NCI-H526 (cell line): Measurements from ENCODE around the gene C10orf71.

Experiments used
- DNase-seq, 2 experiments: peaks; one replicate each; lab custom pipeline; 2025; lab: John Stamatoyannopoulos, UW

C10orf71 gene

DNA sequence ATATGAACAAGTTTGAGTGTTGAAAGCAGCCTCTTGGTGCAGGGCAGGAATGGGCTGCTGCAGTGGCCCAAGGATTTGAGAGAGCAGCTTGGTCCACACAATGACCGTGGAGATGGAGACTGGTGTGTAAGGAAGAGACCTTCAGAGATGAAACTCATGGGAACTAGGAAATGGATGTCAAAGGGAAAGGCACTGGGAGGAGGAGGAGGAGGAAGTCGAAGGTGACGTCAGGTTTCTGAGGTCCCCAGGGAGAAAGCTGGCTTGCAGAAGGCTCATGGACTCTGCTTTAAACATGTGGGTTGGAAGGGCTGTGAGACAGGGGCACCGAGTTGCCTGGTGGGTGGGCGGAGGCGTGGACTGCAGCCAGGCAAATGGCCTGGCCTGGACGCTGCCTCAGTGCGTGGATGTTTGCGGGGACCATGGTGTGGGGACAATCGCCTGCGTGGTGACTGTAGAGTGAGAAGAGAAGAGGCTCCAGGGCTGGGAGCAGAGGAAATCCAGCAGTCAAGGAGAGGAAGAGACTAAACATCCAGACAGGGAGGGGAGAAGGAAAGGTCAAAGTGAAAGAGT is 14.6 kb downstream of the C10orf71 start:
- DNase-seq, result no peak

DNA sequence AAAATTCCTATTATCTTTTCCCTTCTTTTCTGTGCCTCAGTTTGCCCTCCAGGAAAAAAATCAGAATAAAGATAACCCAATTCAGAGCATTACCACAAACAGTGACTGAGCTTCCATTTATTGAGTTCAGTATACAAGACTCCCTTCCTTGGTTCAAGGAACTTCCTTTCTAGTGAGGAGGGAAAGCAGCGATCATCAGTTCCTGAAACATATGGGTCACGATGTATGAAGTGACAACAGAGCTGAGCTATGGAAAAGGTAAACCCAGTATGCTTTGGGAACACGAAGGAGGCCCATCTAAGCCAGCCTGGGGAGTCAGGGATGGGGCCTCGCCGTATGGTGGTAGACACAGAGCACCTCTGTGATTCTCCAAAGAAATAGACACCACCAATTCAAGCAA is 15.8 kb downstream of the C10orf71 start:
- DNase-seq, result no peak

DNA sequence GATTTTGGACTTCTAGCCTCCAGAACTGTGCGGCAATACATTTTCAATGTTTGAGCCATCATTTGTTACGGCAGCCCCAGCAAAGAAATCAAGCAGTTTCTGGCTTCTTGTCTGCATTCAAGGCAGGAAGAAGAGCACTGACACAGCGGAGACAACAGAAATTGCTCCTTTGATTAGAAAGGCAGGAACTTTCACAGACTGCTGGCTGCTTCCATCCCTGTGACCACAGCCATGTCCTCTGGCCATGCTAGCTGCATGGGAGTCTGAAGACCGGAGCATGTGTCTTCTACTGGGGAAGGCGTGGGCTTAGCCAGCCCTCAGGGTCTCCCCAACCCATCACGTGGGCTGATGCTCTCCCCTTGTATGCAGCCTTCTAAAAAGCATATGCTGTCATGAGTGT is 19.1 kb downstream of the C10orf71 start:
- no peak for DNase-seq

DNA sequence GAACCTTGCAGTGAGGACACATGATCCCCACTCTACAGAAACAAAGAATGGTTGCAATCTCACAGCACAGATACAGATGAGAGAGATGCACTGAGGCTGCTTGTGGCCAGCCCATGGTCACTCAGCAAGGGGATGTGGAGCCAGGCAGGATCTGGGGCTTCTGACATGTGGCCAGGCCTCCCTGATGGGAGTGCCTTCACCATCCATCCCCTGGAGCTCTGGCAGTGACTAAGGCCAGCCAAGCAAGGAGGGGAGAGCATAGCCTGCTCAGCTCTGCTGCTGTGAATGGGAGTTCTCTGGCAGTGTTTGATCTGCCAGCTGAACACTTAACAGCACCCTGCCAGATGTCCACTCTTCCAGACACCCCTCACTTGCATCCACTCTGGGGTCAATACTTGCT is 19.8 kb downstream of the C10orf71 start:
- no peak for DNase-seq

DNA sequence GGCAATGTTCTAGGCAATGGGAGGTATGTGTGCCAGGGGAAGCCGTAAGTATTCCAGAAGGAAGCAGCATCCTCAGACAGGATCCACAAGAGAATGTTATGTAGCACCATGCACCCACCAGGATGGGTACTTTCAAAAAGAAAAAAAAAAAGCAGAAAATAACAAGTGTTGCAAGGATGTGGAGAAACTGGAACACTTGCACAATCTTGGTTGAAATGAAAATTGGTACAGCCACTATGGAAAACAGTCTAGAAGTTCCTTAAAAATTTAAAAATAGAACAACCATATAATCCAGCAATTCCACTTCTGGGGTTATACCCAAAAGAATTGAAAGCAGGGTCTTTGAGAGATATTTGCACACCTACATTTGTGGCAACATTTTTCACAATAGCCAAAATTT is 20.2 kb downstream of the C10orf71 start:
- no peak for DNase-seq

DNA sequence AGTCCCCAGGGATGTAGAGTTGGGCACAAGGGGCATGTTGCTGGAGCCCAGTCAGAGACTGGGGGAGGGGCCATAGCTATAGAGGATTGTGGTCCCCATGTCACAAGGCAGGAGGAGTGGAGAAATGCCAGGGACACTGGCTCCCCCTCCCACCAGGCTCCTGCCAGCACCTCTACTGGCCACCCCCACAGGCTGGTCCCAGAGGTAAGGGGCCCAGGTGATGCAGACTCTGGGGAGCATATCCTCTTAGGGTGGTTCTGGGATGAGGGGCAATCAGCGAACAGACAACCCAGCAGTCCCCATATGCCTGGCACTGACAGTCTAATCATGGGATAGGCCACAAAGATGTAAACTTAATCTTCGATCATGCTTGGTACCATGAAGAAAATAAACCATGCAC is 21.2 kb downstream of the C10orf71 start:
- no peak for DNase-seq

DNA sequence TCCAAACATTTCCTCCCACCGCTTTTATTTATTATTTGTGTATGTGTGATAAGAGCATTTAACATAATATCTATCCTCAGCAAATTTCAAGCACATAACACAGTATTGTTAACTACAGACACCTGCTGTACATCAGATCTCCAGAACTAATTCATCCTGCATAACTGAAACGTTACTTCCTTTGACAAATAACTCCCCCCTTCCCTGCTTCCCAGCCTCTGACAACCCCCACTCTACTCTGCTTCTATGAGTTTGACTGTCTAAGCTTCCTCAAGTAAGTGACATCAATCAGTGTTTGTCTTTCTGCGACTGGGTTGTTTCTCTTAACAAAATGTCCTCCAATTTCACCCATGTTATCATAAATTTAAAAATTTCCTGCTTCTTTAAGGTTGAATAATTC is 22.1 kb downstream of the C10orf71 start:
- no peak for DNase-seq

DNA sequence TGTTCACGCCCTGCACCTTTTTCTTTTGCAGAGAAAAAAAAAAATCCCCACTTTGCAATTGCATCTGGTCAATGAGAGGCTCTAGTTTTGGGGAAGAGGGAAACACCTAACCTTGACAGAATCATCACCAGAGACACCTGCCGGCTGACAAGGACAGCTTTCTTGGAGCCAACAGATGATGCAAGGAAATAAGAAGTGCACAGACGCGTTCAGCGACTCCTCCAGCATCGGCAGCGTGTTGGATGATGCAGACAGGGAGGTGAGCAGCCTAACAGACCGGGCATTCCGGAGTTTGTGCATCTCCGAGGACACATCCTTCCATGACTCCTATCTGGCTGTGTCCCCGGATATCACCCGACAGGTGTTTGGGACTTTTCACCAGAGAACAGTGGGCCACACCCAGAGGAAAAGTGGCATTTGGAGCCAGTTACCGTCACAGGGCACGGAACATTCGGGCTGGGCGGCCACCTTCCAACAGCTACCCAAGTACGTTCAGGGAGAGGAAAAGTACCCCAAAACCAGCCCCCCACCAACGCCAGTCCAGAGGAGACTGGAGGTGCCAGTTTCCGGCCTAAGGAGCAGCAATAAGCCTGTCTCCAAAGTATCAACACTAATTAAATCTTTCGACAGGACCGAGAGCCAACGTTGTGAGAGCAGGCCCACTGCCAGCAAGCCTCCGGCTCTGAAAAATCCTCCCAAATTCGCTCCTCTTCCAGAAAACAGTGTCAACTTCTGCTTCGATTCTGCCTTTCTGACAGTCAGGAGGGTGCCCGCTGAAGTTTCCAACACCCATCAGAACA is 23.6 kb downstream of the C10orf71 start:
- DNase-seq, result no peak

DNA sequence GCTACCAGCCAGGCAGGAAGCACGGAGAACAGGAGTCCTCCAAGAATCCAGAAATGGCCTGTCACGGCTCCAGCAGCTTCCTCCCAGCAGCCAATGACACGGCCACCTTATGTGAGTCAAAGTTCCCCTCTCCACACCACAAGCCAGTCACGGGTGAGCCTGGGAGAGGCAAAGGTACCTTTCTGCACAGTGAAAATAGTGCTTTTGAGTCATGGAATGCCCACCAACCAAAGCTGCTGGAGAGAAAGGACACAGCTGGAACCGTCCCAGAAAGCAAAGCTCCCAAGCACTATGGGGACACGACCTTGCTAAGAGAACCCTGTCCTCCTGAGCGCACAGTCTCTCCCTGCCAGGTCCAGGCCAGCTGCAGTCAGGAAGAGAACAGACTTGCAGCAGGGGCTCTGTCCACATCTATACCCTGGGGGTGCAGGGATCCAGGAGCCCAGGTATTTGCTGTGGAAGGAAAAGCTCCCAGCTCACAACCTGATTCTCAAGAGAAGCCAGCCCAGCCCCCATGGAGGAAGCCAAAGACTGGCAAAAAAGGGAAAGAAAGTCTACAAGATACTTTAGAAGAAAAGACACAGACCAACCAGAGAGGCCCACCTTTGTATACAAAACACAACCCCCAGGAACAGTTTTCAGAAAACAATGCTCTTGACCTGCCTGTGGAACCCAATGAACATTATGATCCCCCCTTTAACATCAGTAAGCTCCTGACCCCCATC is 24.4 kb downstream of the C10orf71 start:
- no peak for DNase-seq

DNA sequence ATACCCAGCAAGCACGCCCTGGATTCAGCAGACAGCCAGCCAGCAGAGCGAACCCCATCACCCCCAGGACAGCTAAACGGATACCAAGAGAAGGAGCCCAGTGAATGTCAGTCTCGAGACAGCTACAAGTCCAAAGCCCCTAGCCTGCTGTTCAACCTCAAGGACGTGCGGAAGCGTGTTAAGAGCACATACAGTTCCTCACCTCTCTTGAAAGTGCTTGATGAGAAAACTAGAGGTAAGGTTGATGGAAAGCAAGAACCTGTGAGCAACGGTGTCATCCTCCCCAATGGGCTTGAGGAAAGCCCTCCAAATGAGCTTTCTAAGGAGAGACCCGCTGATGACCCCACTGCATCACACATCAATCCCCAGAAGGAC is 24.9 kb downstream of the C10orf71 start:
- DNase-seq, result no peak

DNA sequence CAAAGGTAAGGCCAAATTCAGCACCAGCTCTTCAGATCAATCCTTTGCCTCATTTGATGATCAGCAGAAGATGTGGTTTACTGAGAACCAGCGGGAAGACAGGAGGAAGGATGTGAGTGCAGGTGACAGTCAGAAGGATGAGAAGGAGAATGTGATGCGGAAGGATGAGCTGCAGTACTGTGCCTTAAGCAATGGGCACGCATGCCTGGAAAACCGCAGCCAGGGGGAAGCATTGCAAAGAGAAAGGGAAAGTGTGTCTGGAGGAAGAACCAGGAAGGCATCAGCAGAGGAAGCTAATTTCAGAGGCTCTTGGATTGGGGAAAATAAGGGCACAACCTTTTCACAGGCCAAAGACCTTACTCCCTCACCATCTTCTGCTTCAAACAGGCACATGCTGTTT is 25.7 kb downstream of the C10orf71 start:
- no peak for DNase-seq

DNA sequence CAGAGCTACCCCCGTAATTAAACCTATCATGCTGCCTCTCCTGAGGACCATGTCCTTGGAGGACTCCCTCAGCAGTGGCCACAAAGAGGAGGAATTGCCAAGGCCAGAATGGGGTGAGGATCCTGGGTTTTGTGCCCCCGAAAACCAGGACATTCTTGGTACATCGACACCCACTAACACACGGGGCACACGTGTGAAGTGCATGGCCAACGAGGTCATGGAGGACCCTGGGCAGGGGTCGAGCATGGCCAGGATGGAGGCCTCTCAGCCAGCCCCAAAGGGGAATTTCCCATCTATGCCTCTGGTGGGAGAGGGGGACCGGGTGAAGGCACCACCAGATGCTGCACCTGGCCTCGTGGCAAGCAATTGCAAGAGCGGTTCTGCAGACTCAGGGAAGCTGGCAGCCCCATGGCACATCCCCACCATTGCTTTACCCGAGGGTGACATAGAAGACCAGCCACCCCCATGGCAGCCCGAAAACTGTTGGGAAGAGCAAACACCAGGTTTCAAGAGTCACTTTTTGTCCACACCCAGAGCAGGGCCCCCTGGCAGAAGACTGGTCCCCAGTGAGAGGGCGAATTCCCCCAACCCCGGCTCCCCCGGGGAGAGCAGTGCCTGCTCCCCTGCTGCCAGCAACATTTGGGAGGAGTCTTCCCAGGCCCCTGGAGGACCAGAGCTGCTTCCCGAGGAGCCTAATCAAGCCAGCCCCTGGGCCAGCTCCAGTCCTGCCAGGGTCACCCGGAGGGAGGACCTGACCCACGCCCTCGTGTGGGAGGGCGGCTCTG is 26.4 kb downstream of the C10orf71 start:
- no peak for DNase-seq

DNA sequence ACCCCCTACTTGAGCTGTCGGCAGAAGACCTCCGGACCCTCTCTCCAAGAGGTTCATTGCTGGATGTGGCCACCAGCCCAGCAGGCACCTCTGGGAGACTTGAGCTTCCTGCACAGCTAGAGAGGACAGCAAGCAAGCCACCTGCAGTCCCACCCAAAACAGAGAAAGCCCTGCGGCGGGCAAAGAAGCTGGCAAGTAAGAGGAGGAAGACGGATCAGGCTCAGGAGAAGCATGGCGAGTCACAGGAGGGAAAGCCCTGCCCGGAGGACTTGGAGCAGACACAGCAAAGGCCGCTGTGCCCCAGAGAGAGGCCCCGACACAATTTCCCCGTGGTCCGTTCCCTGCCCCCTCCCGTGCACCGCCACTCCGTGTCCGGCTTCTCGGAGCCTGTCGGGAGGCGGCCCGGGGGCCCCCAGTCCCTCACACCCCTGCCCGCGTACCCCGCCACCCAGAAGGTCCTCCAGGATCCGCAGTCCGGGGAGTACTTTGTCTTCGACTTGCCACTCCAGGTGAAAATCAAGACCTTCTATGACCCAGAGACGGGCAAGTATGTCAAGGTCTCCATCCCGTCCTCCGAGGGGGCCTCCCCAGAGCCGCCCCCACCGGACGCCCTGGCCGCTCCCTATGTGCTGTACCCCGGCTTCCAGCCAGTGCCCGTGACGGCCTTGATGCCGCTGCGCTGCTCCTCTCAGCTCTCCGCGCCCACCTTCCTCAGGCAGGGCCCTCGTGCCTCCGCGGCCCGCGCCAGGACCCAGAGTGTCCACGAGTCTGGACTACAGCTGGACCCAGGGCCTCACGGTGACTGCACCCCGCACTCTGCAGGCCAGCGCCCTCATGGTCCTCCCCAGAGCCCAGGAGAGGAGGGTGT is 27.2 kb downstream of the C10orf71 start:
- no peak for DNase-seq

DNA sequence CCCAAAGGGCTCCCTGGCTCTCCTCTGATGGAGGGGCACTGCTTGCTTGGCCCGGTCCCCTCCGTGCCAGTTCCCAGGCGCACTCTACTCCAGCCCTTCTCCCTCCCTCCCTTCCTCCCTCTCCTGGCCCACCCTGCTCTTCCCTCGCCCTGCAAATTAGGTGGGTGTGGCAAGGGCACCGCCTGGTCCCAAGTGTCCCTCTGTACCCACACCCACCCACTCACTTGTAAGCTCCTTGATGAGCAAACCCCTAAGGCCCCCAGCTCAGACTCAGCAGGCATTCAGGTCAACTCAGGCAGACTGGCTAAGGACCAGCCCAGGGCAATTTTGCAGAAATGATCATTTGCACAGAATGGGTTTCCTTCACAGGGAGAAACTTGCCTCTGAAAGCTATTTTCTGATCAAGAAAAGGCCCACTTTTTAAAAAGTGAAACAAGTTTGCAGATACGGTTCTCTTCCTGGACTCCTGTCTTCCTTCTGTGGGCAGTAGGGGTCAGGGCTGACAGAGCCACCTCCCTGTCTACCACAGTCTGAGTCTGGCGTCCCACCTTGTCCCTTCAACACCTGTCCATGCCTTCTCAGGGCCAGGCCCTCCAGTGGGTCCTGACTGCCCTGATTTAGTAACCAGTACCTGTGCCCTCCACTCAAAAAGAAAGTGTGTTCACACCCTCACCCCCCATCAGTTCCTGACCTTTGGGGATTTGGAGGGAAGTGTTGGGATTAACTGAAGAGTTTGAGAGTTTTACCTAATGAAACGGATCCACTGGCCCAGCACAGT is 28.3 kb downstream of the C10orf71 start:
- DNase-seq, result no peak

DNA sequence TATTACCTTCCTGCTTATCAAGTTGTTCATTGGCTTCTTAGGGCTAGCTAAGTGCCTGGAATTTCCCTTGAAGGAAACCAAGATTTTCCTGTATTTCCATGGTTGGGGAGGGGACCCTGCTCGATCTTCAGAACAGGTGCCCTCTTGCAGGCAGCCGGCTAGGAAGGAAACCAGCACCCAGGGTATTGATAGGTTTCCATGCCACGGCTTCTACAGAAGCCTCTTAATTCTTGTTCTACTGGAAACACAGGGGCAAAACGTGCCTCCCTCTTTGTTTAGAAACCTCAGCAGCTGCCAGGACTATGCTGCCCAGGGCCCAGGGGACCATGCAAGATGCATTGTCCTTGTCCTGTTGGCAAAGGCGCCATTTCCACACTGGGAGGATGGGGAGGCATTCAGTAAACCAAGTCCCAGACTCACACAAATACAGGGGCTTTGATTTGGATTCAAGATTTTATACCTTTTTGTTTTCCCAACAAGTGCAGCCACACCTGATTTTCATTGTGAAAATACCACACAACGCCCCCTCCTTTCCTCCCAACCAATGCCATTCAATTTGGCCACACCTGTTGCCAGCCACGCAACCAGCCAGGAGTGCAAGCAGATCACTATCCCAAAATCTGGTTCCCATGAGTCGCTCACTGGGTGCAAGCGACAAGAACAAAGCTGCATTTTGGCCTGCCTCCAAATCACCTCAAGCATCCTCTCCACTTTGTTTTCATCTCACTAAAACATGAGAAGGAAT is 29.6 kb downstream of the C10orf71 start:
- no peak for DNase-seq

DNA sequence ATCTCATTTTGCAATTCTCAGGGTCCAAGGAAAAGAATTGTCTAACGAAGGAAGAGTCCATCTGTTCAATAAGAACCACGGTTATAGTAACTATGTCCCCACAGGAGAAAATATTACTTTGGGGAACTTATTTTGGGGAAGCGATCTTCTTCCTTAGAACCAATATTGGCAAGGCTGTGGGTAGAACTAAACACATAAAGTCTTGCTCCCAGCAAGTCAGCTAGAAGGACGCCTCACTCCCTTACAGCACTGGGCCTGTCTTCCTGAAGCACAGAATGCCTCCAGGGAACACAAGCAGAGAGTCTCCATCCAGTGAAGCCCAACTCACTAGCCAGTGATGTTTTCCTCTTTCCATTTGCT is 30.2 kb downstream of the C10orf71 start:
- DNase-seq, result no peak

DNA sequence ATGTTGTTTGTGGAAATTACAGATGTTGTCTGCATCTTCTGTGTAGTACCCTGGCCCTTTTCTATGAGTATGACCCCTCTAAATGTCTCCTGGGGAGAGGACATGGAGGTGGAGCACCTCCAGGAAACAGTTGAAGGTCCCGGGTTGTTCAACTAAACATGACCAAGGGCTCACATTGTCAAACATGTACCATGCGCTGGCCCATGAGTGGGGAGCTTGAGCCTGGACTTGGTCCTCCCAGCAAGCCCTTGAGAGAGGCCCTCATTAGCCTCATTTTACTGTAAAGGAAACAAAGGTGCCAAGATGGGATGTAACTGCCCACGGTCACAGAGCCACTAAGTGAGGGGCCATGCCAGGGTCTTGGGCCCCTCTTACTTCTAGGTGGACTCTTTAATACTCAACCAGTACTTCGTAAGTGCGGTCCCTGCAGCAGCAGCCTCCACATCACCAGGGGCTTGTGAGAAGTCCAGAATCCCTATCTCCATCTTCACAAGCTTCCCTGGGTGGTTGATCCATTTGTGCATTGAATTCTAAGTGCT is 31.2 kb downstream of the C10orf71 start:
- no peak for DNase-seq

DNA sequence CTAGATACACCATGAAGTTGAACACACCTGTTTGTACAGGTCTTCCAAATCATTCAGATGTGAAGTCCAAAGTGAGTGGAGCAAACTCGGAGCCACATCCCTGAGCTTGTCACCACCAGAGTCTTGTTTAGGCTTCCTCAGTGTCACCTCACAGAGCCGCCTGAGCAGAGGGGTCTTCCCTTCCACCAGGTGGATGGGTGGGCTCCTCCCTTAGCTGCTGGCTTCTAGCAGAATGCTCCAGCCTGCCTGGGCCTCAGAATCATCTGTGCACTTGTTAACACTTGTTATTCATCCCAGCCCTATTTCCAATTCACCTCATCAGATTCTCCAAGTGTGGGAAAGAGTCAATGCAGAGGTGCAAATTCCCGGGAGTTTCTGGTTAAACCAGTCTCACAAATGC is 32.5 kb downstream of the C10orf71 start:
- no peak for DNase-seq

DNA sequence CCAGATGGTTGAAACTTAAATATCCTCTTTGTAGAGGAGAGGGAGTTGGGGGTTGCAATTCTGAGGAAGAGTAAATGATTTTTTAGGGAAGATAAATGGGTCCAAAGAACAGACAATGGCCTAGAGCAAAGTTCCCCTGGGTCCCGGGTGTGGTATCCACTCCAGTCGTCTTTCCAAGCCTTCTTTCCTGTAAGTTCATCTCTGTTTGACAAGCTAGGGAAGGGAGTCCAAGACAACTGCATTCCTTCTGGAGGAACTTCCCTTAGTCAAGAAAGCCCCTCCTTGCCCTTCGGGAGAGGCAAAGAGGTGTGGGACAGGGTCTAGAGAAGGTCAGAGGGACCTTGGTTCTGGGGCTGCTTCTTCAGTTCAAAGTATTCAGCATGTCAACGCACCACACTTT is 33.4 kb downstream of the C10orf71 start:
- no peak for DNase-seq

DNA sequence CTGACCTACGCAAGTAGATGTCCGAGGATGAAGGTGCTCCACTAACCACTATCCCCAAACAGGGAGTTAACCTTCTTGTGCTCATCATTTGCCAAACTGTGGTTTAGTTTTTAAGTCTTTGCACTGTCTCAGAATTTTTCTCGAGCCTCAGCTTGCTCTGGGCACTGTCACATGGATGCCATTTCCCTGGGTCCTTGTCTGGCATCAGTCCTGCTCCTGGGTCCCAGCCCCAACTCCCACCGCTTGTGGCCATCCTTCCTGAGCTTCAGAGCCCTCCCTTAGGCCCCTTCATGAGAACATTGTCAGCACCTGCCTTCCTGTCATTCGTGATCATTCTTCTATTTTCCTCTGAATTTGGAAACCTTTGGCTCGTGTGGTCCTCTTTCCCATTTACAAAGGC is 33.8 kb downstream of the C10orf71 start:
- no peak for DNase-seq
